Naive thymus-derived CD4-positive, alpha-beta T cell (primary cell): ENCODE results near the gene RAB19. TPM values are rescaled to one million over a fixed set of nuclear protein-coding genes. Genes with fewer than 3 reads are reported as not detected.
A peak's percentile ranks its signal among the peaks of the same experiment; 100 is the strongest.

ENCODE experiments used
- ATAC-seq: fragments of 150-1000 bp; cut with Tn5 transposase; 2 replicates; pipeline ENCODE4 v1.10.0; 2021; ENCODE audit warnings: mild to moderate bottlenecking, moderate library complexity
- CTCF ChIA-PET: fragments of 350-600 bp; sonication (Branson Sonifier 250); formaldehyde crosslinking; loops from one replicate; lab custom pipeline; 2021; ENCODE audit warnings: antibody characterized with exemption; lab: Charles Lee
- POLR2A ChIA-PET: fragments of 350-600 bp; sonication (Branson Sonifier 250); formaldehyde crosslinking; loops from one replicate; lab custom pipeline; 2021; ENCODE audit warnings: antibody characterized with exemption, inconsistent platforms; lab: Charles Lee
- DNase-seq, 9 donors: peaks; one replicate each; pipeline versions ENCODE4 v3.0.0 to v3.0.0-alpha.2; 2020 to 2022; ENCODE audit warnings: mixed read lengths in 1 of 9
- H3K27ac ChIP-seq: one replicate; pipeline ENCODE4 v1.7.0; 2013; ENCODE audit warnings: mild to moderate bottlenecking, low read depth, low read length, moderate library complexity
- H3K27me3 ChIP-seq, 2 donors: one replicate each; pipeline ENCODE4 v1.7.0; 2013; ENCODE audit warnings: low read length in 2 of 2, mild to moderate bottlenecking in 2 of 2, moderate library complexity in 2 of 2; ENCODE audit not compliant: control insufficient read depth in 2 of 2, insufficient read depth in 2 of 2
- H3K36me3 ChIP-seq, 3 experiments: 1 replicate in 2 of 3; 2 replicates in 1 of 3; pipeline ENCODE4 v1.7.0; 2013; ENCODE audit warnings: low read length in 3 of 3, mild to moderate bottlenecking in 3 of 3, moderate library complexity in 1 of 3; ENCODE audit not compliant: insufficient read depth in 3 of 3, control insufficient read depth in 2 of 3
- H3K4me1 ChIP-seq, 2 donors: one replicate each; pipeline ENCODE4 v1.7.0; 2013; ENCODE audit warnings: low read length in 2 of 2, mild to moderate bottlenecking in 2 of 2, moderate library complexity in 1 of 2; ENCODE audit not compliant: control insufficient read depth in 2 of 2, insufficient read depth in 2 of 2
- H3K4me3 ChIP-seq: 2 replicates; pipeline ENCODE4 v1.7.0; 2013; ENCODE audit warnings: mild to moderate bottlenecking, low read length
- H3K9me3 ChIP-seq, 3 experiments: 1 replicate in 2 of 3; 2 replicates in 1 of 3; pipeline ENCODE4 v1.7.0; 2013; ENCODE audit warnings: low read length in 3 of 3; ENCODE audit not compliant: control insufficient read depth in 2 of 3
- H3K27ac Mint-ChIP-seq, 9 donors: one replicate each; pipeline ENCODE4 v1.8.0; 2020 to 2022; ENCODE audit warnings: mixed read lengths in 9 of 9, mild to moderate bottlenecking in 8 of 9, moderate library complexity in 5 of 9, inconsistent platforms in 2 of 9
- H3K27me3 Mint-ChIP-seq, 5 donors: one replicate each; pipeline ENCODE4 v1.8.0; 2021 to 2022; ENCODE audit warnings: mixed read lengths in 5 of 5, mild to moderate bottlenecking in 1 of 5
- H3K36me3 Mint-ChIP-seq, 5 donors: one replicate each; pipeline ENCODE4 v1.8.0; 2020 to 2022; ENCODE audit warnings: mixed read lengths in 5 of 5, mild to moderate bottlenecking in 3 of 5, inconsistent platforms in 1 of 5
- H3K4me1 Mint-ChIP-seq, 7 donors: one replicate each; pipeline ENCODE4 v1.8.0; 2020 to 2022; ENCODE audit warnings: mixed read lengths in 7 of 7, mild to moderate bottlenecking in 3 of 7, inconsistent platforms in 1 of 7
- H3K4me3 Mint-ChIP-seq, 10 donors: one replicate each; pipeline ENCODE4 v1.8.0; 2020 to 2022; ENCODE audit warnings: mild to moderate bottlenecking in 10 of 10, mixed read lengths in 10 of 10, moderate library complexity in 6 of 10, inconsistent platforms in 2 of 10
- H3K9me3 Mint-ChIP-seq, 11 donors: one replicate each; pipeline ENCODE4 v1.8.0; 2020 to 2022; ENCODE audit warnings: mixed read lengths in 11 of 11, mild to moderate bottlenecking in 4 of 11, inconsistent platforms in 1 of 11, moderate library complexity in 1 of 11
- intact Hi-C, 2 donors: fragments of 100-400 bp; cut with micrococcal nuclease; formaldehyde crosslinking; loops; one replicate each; pipeline ENCODE4 v1.15.1; 2023
- polyA plus RNA-seq, 2 donors: library from polyadenylated mRNA; unstranded; fragments of 300-500 nt; fragmentation: Illumina TruSeq; gene quantifications; one replicate each; pipeline ENCODE4 v1.2.3, GENCODE V29; 2021
- total RNA-seq, 6 experiments: library from RNA in 5 of 6; stranded (reverse) in 5 of 6; gene quantifications; 1 replicate in 5 of 6; 2 replicates in 1 of 6; pipeline ENCODE4 v1.2.3 and lab custom pipeline; 2021 to 2026

Gene RAB19
- total and polyA plus RNA-seq, 7 experiments from 2014 or later, result 1.8 to 13.3 (median 3.3) TPM

DNA sequence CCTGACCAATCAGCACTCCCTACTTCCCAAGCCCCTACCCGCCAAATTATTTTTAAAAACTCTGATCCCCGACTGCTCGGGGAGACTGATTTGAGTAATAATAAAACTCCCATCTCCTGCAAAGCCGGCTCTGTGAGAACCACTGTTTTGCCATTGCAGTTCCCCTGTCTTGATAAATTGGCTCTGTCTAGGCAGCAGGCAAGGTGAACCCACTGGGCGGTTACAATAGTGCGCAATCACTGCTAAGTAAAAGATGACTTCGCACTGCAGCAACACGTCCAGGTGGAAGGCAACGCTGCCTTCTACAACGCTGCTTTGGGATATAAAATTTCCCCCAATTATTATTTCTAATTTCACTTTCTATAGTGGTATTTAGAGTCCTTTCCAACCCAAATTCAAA, 14.4 kb upstream of the RAB19 start:
- Mint-ChIP-seq H3K9me3 (no peaks in the 10 kb centered on the region), H3K4me3 (no peak overlapping the region), H3K4me1 (peaks cover 12 to 16% (median 12%) of the 10 kb centered on the region in 7 donors), H3K36me3 (peaks cover 0 to 9% (median 0%) of the 10 kb centered on the region in 5 donors), H3K27me3 (no peaks in the 10 kb centered on the region), H3K27ac (no peak overlapping the region)
- Histone ChIP-seq H3K9me3 (no peaks in the 10 kb centered on the region), H3K4me1 (peaks cover 0 to 23% of the 10 kb centered on the region in 2 donors), H3K27me3 (no peaks in the 10 kb centered on the region), H3K4me3 (no peak overlapping the region), H3K36me3 (no peaks in the 10 kb centered on the region), H3K27ac (no peak overlapping the region)
- CTCF ChIA-PET, result no interaction called here
- no peak for ATAC-seq
- no peak for DNase-seq
- intact Hi-C loops, result no loop called here
- POLR2A ChIA-PET, result interaction anchor here (0.6 kb wide), 1 partner anchor 32 kb away, joined by 4 read pairs; no protein-coding TSS in a partner anchor

DNA sequence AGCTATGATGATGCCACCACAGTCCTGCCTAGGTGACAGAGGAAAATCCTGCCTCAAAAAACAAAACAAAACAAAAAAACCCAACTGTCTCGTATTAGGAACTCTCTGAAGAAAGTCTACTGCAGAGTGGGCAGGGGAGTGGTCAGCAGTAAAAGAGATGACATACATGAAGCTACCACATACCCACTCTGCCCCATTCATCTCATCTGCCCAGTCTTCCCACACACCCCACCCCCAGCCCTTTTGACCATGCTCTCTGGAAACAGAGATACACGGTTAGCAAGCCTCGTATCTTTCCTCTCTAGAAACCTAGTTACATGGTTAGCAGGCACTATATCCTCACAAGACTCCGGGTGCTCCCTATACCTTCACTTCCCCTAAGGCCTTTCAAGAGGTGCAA, 13.8 kb upstream of the RAB19 start:
- POLR2A ChIA-PET, result interaction anchor here (0.6 kb wide), 1 partner anchor 33 kb away, joined by 4 read pairs; no protein-coding TSS in a partner anchor
- peak overlapping the region in 1 of 9 donors; percentile 44 for H3K27ac Mint-ChIP-seq
- CTCF ChIA-PET, result no interaction called here
- H3K27ac ChIP-seq, result no peak overlapping the region
- DNase-seq, result no peak
- intact Hi-C loops, result loop anchor here (5.0 to 10.0 kb wide), 2 partner anchors 158 to 1045 kb away; partner anchors contain the start of gene FMC1 (in 1 of the 2)
- H3K27me3 Mint-ChIP-seq, result no peaks in the 10 kb centered on the region
- peak; percentile 18 for ATAC-seq
- no peak overlapping the region for H3K4me3 ChIP-seq
- peaks cover 0 to 7% (median 0%) of the 10 kb centered on the region in 5 donors for H3K36me3 Mint-ChIP-seq
- H3K36me3 ChIP-seq, result no peaks in the 10 kb centered on the region
- H3K27me3 ChIP-seq, result no peaks in the 10 kb centered on the region
- H3K4me1 ChIP-seq, result peaks cover 0 to 22% of the 10 kb centered on the region in 2 donors
- H3K4me1 Mint-ChIP-seq, result peaks cover 6 to 16% (median 7%) of the 10 kb centered on the region in 7 donors
- no peak overlapping the region for H3K4me3 Mint-ChIP-seq
- H3K9me3 Mint-ChIP-seq, result no peaks in the 10 kb centered on the region
- no peaks in the 10 kb centered on the region for H3K9me3 ChIP-seq

DNA sequence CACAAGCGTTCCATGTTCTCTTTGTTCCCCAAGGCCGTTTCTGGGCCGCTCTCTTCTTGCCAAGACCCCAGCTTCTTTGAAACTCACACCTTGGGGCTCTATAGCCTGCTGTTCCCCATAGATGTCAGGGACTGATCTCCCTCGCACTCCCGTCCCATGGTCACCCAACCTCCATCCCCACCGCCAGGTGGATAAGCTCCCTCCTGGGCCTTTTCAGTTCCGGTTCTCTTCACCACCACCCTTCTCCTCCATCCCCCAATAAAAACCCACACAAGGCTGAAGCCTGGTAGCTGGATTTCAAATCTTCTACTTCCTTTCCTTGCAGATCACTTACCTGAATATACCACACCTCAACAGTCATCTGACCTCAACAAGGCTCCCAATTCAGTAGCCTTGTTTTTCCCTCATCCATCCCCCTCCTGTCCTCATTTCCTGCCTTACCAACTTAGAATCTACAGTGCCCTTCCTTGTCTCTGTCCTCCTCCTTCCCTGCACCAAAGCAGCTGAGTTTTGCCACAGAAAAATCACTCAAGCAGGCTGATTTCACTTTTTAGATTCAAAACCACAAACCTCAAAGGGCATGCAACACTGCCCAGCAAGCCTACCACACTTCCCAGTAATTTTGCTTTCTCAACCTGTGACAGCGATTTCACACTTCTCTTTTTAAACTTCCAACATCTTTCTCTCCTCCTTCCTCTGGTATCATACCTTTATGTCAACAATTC, 13.2 kb upstream of the RAB19 start:
- no peak overlapping the region for H3K27ac ChIP-seq
- no peak overlapping the region for H3K4me3 ChIP-seq
- Mint-ChIP-seq H3K4me1 (peaks cover under 1 to 12% (median 1%) of the 10 kb centered on the region in 7 donors), H3K9me3 (no peaks in the 10 kb centered on the region), H3K36me3 (peaks cover 0 to 3% (median 0%) of the 10 kb centered on the region in 5 donors), H3K27ac (no peak overlapping the region), H3K4me3 (no peak overlapping the region), H3K27me3 (no peaks in the 10 kb centered on the region)
- no peaks in the 10 kb centered on the region for H3K36me3 ChIP-seq
- CTCF ChIA-PET, result no interaction called here
- POLR2A ChIA-PET, result no interaction called here
- DNase-seq, result no peak
- no peaks in the 10 kb centered on the region for H3K9me3 ChIP-seq
- H3K4me1 ChIP-seq, result peaks cover 0 to 17% of the 10 kb centered on the region in 2 donors
- H3K27me3 ChIP-seq, result no peaks in the 10 kb centered on the region
- peak; percentile 73 for ATAC-seq
- intact Hi-C loops, result loop anchor here (5.0 to 10.0 kb wide), 2 partner anchors 158 to 1046 kb away; partner anchors contain the start of gene FMC1 (in 1 of the 2)

DNA sequence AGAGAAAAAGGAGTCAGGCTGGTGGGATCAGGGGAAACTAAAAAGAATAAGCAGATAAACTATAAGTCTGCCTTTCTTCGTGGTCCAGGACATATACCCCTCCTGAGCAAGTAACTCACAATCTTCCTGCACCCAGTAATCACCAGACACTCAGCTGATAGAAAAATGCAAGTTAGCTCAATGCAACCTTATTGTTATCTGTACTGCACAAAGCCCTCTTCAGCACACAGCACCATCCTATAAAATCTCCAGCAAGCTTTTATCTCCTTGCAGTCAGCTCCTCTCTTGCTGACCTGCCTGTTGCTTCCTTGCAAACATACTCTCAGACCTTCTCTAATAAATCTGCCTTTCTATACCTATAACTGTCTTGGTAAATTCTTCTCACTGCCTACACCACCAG, 12.2 kb upstream of the RAB19 start:
- ChIA-PET POLR2A (interaction anchor here (0.9 kb wide), 1 partner anchor 14 kb away, joined by 4 read pairs; no protein-coding TSS in a partner anchor), CTCF (no interaction called here)
- H3K36me3 Mint-ChIP-seq, result peaks cover 0 to 5% (median 0%) of the 10 kb centered on the region in 5 donors
- no peak for DNase-seq
- H3K27me3 Mint-ChIP-seq, result no peaks in the 10 kb centered on the region
- Histone ChIP-seq H3K9me3 (no peaks in the 10 kb centered on the region), H3K4me3 (no peak overlapping the region), H3K36me3 (no peaks in the 10 kb centered on the region), H3K27ac (no peak overlapping the region), H3K4me1 (peaks cover 0 to 17% of the 10 kb centered on the region in 2 donors), H3K27me3 (no peaks in the 10 kb centered on the region)
- intact Hi-C loops, result loop anchor here (5.0 to 10.0 kb wide), 2 partner anchors 159 to 1047 kb away; partner anchors contain the start of gene FMC1 (in 1 of the 2)
- H3K4me3 Mint-ChIP-seq, result no peak overlapping the region
- no peaks in the 10 kb centered on the region for H3K9me3 Mint-ChIP-seq
- peaks cover 7 to 19% (median 7%) of the 10 kb centered on the region in 7 donors for H3K4me1 Mint-ChIP-seq
- H3K27ac Mint-ChIP-seq, result no peak overlapping the region
- no peak for ATAC-seq

DNA sequence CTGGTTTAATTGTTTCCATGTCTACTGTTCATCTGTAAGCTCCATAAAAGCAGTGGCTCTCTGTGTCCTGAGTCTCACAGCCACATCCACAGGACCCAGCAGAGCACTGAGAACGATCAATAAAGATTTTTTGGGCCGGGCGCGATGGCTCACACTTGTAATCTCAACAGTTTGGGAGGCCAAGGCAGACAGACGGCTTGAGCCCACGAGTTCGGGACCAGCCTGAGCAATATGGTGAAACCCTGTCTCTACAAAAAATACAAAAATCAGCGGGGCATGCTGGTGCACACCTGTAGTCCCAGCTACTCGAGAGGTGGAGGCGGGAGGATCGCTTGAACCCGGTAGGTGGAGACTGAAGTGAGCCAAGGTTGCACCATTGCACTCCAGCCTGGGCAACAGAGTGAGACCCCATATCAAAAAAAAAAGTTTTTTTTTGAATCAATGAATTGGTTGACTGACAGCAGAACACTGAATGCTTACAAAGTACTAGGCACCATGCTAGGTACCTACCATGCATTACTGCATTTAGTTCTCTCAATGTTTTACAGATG, 10.0 kb upstream of the RAB19 start:
- DNase-seq (no peak), ATAC-seq (no peak)
- Histone ChIP-seq H3K27me3 (no peaks in the 10 kb centered on the region), H3K36me3 (peaks cover 0 to 6% (median 0%) of the 10 kb centered on the region in 3 experiments), H3K27ac (no peak overlapping the region), H3K4me1 (peaks cover 0 to 26% of the 10 kb centered on the region in 2 donors), H3K9me3 (no peaks in the 10 kb centered on the region), H3K4me3 (no peak overlapping the region)
- Mint-ChIP-seq H3K9me3 (no peaks in the 10 kb centered on the region), H3K27ac (no peak overlapping the region), H3K27me3 (no peaks in the 10 kb centered on the region), H3K36me3 (peaks cover 0 to 11% (median 0%) of the 10 kb centered on the region in 5 donors), H3K4me3 (no peak overlapping the region), H3K4me1 (peaks cover 13 to 28% (median 20%) of the 10 kb centered on the region in 7 donors)
- intact Hi-C loops, result loop anchor here (5.0 to 10.0 kb wide), 2 partner anchors 162 to 1049 kb away; partner anchors contain the start of gene FMC1 (in 1 of the 2)
- CTCF ChIA-PET, result no interaction called here
- POLR2A ChIA-PET, result no interaction called here

DNA sequence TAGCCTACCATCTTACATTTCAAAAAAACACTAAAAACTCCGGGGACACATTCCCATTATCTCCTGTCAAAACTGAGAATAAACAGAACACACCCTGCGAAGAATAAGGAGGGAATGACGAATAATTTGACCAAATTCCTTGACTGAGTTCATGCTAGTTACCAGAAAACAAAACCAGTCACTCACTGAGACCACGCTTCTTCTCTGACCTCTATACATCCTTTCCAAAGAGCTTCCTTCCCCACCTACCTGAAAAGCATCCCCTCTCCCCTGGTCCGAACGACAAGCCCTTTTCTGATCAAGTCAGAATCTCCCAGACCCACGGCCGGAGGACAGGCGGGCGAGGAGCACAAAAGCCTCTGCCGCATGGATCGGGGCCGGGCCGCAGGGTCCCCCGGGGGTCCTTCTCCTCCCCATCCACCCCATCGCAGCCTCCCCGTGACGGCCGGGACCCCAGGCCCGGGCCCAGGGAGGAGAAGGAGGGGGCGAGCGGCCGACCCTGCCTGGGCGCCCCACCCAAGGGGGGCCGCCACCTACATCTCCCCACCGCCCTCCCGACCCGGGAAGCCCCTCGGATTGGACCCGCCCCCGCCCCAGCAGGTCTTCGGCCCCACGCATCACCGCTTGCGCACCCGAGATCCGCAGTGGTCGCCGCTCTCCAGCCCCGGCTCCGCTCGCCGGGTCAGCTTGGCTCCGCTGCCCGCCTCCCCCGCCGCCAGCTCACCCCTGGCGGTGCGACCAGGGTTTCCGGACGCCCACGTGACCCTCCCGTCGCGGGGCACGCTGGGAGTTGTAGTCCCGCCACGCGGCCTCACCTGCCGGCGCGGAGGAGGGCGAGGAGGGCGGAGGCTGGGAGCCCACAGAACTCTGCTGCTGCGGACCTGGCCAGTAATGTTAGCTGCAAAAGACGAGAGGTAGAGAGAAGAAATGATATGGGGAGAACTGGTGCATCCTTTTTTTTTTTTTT, 5.8 kb upstream of the RAB19 start, which contains the start of gene SLC37A3:
Gene SLC37A3, minus strand, starts transcription at position 747 of the 967 bp plus-strand sequence. CDS start 16,004 bp downstream, outside the sequence.
- Histone ChIP-seq H3K4me1 (peaks cover 0 to 15% of the 10 kb centered on the region in 2 donors), H3K36me3 (peaks cover 0 to 6% (median 0%) of the 10 kb centered on the region in 3 experiments), H3K27ac (peak within 1 kb of the TSS; percentile 84), H3K4me3 (peak within 1 kb of the TSS; percentile 67), H3K27me3 (no peaks in the 10 kb centered on the region), H3K9me3 (no peaks in the 10 kb centered on the region)
- H3K4me1 Mint-ChIP-seq, result peaks cover 22 to 41% (median 31%) of the 10 kb centered on the region in 7 donors
- H3K27me3 Mint-ChIP-seq, result no peaks in the 10 kb centered on the region
- H3K36me3 Mint-ChIP-seq, result peaks cover 0 to 19% (median 0%) of the 10 kb centered on the region in 5 donors
- POLR2A ChIA-PET, result interaction anchor here (0.9 to 1.6 kb wide), 4 partner anchors 15 to 80 kb away, joined by 3 to 6 read pairs (median 4); no protein-coding TSS in a partner anchor
- peak within 1 kb of the TSS; percentile 79 to 95 (median 90) for H3K4me3 Mint-ChIP-seq
- DNase-seq (peak; percentile 74 to 93 (median 80)), ATAC-seq (peak; percentile 97)
- H3K9me3 Mint-ChIP-seq, result no peaks in the 10 kb centered on the region
- H3K27ac Mint-ChIP-seq, result peak within 1 kb of the TSS; percentile 14 to 92 (median 85)
- CTCF ChIA-PET, result no interaction called here
- intact Hi-C loops, result loop anchor here (1.0 to 10.0 kb wide), 6 partner anchors 22 to 1053 kb away; partner anchors contain the start of genes FMC1 (in 1 of the 2), MKRN1 (in 1 of the 2) and PARP12 (in 1 of the 2)
